HG03469 (cell line): Measurements from ENCODE around the gene RECQL.
"Not testable (repeated sequence)": the region's sequence is repeated elsewhere in the genome, so short reads cannot be mapped to it uniquely, and the experiment has no call there.

Experiments
- ATAC-seq: cut with Tn5 transposase; IDR thresholded peaks from one replicate; pipeline ENCODE4 v1.9.1; 2021; ENCODE audit warnings: mild to moderate bottlenecking, moderate library complexity, moderate number of reproducible peaks; ENCODE audit not compliant: unreplicated experiment

Gene RECQL

GRCh38 chr12:21502872-21503271 lies 1.4 kb upstream of the RECQL start:
- ATAC-seq = no peak

GRCh38 chr12:21502164-21502496 lies 695 bp upstream of the RECQL start:
- peak; percentile 0 for ATAC-seq

- no peak for ATAC-seq
Observed at GRCh38 chr12:21500786-21501257, 613 bp downstream of the RECQL start.

GRCh38 chr12:21499765-21500164 lies 1.7 kb downstream of the RECQL start:
- no peak for ATAC-seq

GRCh38 chr12:21485998-21486397 lies 15.4 kb downstream of the RECQL start:
- no peak for ATAC-seq

GRCh38 chr12:21483531-21483930 lies 17.9 kb downstream of the RECQL start:
- ATAC-seq = no peak

- no peak for ATAC-seq
Observed at GRCh38 chr12:21478756-21479455, 22.5 kb downstream of the RECQL start.

- no peak for ATAC-seq
Observed at GRCh38 chr12:21476949-21477348, 24.5 kb downstream of the RECQL start.

- no peak for ATAC-seq
Observed at GRCh38 chr12:21475552-21475951, 25.9 kb downstream of the RECQL start.

- ATAC-seq = no peak
Observed at GRCh38 chr12:21472197-21472823, 29.1 kb downstream of the RECQL start.

GRCh38 chr12:21471294-21471693 lies 30.1 kb downstream of the RECQL start:
- ATAC-seq = no peak

GRCh38 chr12:21467334-21467733 lies 34.1 kb downstream of the RECQL start:
- not testable (repeated sequence) for ATAC-seq

GRCh38 chr12:21459474-21459873 lies 42.0 kb downstream of the RECQL start:
- ATAC-seq = no peak

GRCh38 chr12:21456291-21456780 lies 45.1 kb downstream of the RECQL start:
- no peak for ATAC-seq

GRCh38 chr12:21453312-21453852 lies 48.1 kb downstream of the RECQL start:
- peak; percentile 92 for ATAC-seq

- ATAC-seq = no peak
Observed at GRCh38 chr12:21451529-21451928, 49.9 kb downstream of the RECQL start.

GRCh38 chr12:21444193-21445146 lies 57.0 kb downstream of the RECQL start:
- no peak for ATAC-seq

GRCh38 chr12:21439347-21439746 lies 62.1 kb downstream of the RECQL start:
- ATAC-seq = no peak

GRCh38 chr12:21438643-21439042 lies 62.8 kb downstream of the RECQL start:
- no peak for ATAC-seq

GRCh38 chr12:21434699-21435098 lies 66.7 kb downstream of the RECQL start:
- ATAC-seq = no peak

GRCh38 chr12:21433525-21433924 lies 67.9 kb downstream of the RECQL start:
- ATAC-seq = no peak
